ENCODE data around the gene SGIP1. TPM values are rescaled to one million over a fixed set of nuclear protein-coding genes. Genes with fewer than 3 reads are reported as not detected.

The SGIP1 gene
- polyA plus RNA-seq, 3 donors = not detected

- Histone ChIP-seq H4K20me1 (ENCODE audit: insufficient read depth, low read length) (no peaks in the 10 kb centered on the region), H3K27me3 (ENCODE audit: control insufficient read depth in 2 of 2, insufficient read depth in 2 of 2, low read length in 2 of 2) (no peaks in the 10 kb centered on the region), H3K4me3 (replicated peaks in 1 of 3; ENCODE audit: low read depth in 2 of 3, low read length in 3 of 3) (no peak overlapping the region), H3K36me3 (replicated peaks in 1 of 2; ENCODE audit: control insufficient read depth in 1 of 2, insufficient read depth in 2 of 2, low read length in 2 of 2) (no peaks in the 10 kb centered on the region), H3K79me2 (ENCODE audit: insufficient read depth, low read length) (no peaks in the 10 kb centered on the region), H3K9ac (ENCODE audit: insufficient read depth, low read length, poor library complexity, severe bottlenecking) (no peak overlapping the region), H2AFZ (ENCODE audit: insufficient read depth, low read depth, low read length, poor library complexity, severe bottlenecking) (no peak overlapping the region), H3K4me1 (ENCODE audit: control insufficient read depth in 1 of 2, insufficient read depth in 2 of 2, low read length in 2 of 2) (no peaks in the 10 kb centered on the region), H3K9me3 (replicated peaks in 1 of 2; ENCODE audit: control insufficient read depth in 1 of 2, insufficient read depth in 1 of 2, low read length in 2 of 2) (no peaks in the 10 kb centered on the region), H3K4me2 (replicated peaks; ENCODE audit: extremely low read depth, low read length, poor library complexity, severe bottlenecking) (no peak overlapping the region), H3K27ac (ENCODE audit: low read depth in 1 of 2, low read length in 2 of 2) (no peak overlapping the region)
- intact Hi-C loops (cut with micrococcal nuclease) = no loop called here
- no CpG with 5 or more reads among the region's 1 CpG for WGBS (ENCODE audit: insufficient coverage)
- no peaks in the 10 kb centered on the region for H3K4me1 Mint-ChIP-seq
- DNase-seq = no peak
- no peaks in the 10 kb centered on the region for H3K9me3 Mint-ChIP-seq
- no peak overlapping the region for H3K4me3 Mint-ChIP-seq
- peaks cover 0 to 2% (median 1%) of the 10 kb centered on the region in 3 donors for H3K27me3 Mint-ChIP-seq (ENCODE audit: low read depth in 3 of 3)
- H3K27ac Mint-ChIP-seq = no peak overlapping the region
- no peaks in the 10 kb centered on the region for H3K36me3 Mint-ChIP-seq
- TF ChIP-seq CTCF (IDR thresholded peaks at IDR 0.05) = no peak
Observed at GRCh38 chr1:66557157-66557556, 23.2 kb downstream of the SGIP1 start.

- no peak for TF ChIP-seq CTCF (IDR thresholded peaks at IDR 0.05)
- WGBS (ENCODE audit: insufficient coverage) = 100% methylated on average over 2 of the region's 4 CpGs
- no peak overlapping the region for H3K27ac Mint-ChIP-seq
Observed at GRCh38 chr1:66559517-66559916, 25.6 kb downstream of the SGIP1 start.

More at GRCh38 chr1:66559517-66559916, 25.6 kb downstream of the SGIP1 start:
- H3K27ac ChIP-seq (ENCODE audit: low read depth in 1 of 2, low read length in 2 of 2) = no peak overlapping the region
- no peaks in the 10 kb centered on the region for H3K36me3 ChIP-seq (replicated peaks in 1 of 2; ENCODE audit: control insufficient read depth in 1 of 2, insufficient read depth in 2 of 2, low read length in 2 of 2)
- no peak for DNase-seq
- no peaks in the 10 kb centered on the region for H3K27me3 ChIP-seq (ENCODE audit: control insufficient read depth in 2 of 2, insufficient read depth in 2 of 2, low read length in 2 of 2)
- H3K4me3 Mint-ChIP-seq = no peak overlapping the region
- H3K27me3 Mint-ChIP-seq (ENCODE audit: low read depth in 3 of 3) = peaks cover 0 to 1% (median 1%) of the 10 kb centered on the region in 3 donors
- H3K9me3 ChIP-seq (replicated peaks in 1 of 2; ENCODE audit: control insufficient read depth in 1 of 2, insufficient read depth in 1 of 2, low read length in 2 of 2) = no peaks in the 10 kb centered on the region
- no peak overlapping the region for H3K9ac ChIP-seq (ENCODE audit: insufficient read depth, low read length, poor library complexity, severe bottlenecking)
- no peaks in the 10 kb centered on the region for H3K36me3 Mint-ChIP-seq
- no peak overlapping the region for H3K4me3 ChIP-seq (replicated peaks in 1 of 3; ENCODE audit: low read depth in 2 of 3, low read length in 3 of 3)
- H3K4me2 ChIP-seq (replicated peaks; ENCODE audit: extremely low read depth, low read length, poor library complexity, severe bottlenecking) = no peak overlapping the region
- intact Hi-C loops (cut with micrococcal nuclease) = no loop called here
- no peaks in the 10 kb centered on the region for H4K20me1 ChIP-seq (ENCODE audit: insufficient read depth, low read length)
- H3K79me2 ChIP-seq (ENCODE audit: insufficient read depth, low read length) = no peaks in the 10 kb centered on the region
- peaks cover 14% of the 10 kb centered on the region for H3K4me1 Mint-ChIP-seq
- H2AFZ ChIP-seq (ENCODE audit: insufficient read depth, low read depth, low read length, poor library complexity, severe bottlenecking) = no peak overlapping the region
- H3K9me3 Mint-ChIP-seq = no peaks in the 10 kb centered on the region
- peaks cover 8 to 13% of the 10 kb centered on the region in 2 donors for H3K4me1 ChIP-seq (ENCODE audit: control insufficient read depth in 1 of 2, insufficient read depth in 2 of 2, low read length in 2 of 2)

Data from CD14-positive monocyte (primary cell).